Measurements from ENCODE around the gene NSFL1C.
A peak's percentile ranks its signal among the peaks of the same experiment; 100 is the strongest.

The NSFL1C gene

GRCh38 chr20:1460275-1460674 lies 6.4 kb downstream of the NSFL1C start:
- DNase-seq (ENCODE audit: low read depth, low spot score) = no peak

- no peak for DNase-seq (ENCODE audit: low read depth, low spot score)
Measured at GRCh38 chr20:1457992-1458391, 8.7 kb downstream of the NSFL1C start.

DNA sequence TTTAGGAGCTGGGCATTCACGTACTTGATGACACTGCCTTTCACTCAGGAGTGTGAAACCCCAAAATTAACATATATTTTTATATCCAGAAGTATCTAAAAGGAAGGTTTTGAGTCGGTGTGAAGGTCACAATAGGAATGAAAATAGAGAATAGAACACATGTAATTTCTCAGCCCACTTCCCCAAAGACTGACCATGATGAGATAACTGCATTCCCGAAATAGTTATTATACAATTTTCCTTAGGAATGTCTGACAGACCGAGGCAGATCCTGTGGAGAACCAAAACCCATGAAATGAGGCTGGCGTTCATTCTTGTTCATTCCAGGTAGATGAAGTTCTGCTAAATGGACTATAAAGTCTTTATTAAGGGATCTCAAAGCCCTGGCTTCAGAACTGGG lies 10.3 kb downstream of the NSFL1C start:
- peak; percentile 83 for DNase-seq (ENCODE audit: low read depth, low spot score)

DNA sequence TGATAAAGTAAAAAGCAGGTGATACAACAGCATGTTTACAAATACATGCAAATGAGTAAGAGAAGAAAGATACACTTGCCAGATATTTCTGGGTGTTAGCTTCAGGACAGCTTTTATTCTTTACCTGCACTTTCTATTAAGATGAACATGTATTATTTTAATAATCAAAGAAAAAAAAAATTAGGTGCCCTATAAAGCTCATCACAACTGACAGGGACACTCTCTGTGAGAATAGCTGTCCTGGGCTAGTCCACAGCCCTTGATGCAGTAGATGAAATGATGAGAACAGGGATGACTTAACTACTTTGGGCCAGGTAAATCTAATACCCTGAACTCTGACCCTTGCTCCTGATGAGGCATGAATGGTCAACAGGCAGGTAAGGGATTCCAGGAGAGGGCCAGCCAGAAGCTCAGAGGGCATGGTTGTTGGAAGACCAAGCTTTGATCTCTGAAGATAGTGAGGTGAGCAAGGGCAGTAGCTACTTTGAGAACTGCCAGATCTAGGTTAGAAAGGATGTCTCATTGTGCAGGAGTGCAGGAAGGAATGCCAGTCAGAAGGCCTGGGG lies 15.6 kb downstream of the NSFL1C start:
- DNase-seq (ENCODE audit: low read depth, low spot score) = peak; percentile 21

DNA sequence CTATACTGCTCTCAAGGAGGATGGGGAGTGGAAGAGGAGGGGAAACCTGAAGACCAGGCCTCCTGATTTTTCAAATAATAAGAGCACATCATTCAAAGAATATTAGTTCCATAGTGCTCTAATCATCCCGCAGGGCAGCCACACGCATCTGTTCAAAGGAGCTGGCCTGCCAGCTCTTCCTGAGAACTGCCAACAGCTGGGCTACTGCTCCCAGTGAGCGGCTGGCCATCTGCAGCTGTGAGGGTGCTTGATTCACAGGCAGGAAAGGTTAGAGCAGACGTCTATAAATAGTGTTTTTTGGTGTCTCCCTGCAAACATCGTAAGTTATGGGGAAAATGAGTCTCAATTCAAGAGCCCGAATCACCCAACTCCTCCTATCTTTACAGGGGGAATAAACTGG lies 17.3 kb downstream of the NSFL1C start:
- DNase-seq (ENCODE audit: low read depth, low spot score) = no peak

DNA sequence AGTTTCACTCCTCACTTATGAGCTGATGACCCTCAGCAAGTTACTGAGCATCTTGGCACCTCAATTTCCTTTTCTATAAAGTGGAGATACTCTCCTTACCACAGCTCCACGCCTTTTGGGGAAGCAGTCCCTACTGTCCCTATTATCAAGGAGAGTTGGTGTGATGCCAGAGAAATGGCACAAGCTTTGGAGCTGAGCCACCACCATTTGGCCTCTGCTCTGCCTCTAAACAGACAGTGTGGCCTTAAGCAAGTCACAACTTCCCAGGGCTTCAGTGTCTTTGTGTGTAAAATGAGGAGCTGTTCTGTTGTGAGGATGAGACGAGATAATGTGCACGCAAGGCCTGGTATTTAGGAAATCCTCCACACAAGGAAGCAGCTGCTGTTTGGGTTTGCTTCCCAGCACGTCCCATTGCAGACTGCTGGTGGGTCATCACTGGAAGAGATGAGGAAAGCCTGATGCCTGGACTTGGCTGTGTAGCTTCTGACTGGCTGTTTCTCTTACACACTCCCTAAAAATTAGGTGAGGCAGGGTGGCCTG lies 18.5 kb downstream of the NSFL1C start:
- DNase-seq (ENCODE audit: low read depth, low spot score) = no peak

GRCh38 chr20:1446536-1446935 lies 20.1 kb downstream of the NSFL1C start:
- no peak for DNase-seq (ENCODE audit: low read depth, low spot score)

DNA sequence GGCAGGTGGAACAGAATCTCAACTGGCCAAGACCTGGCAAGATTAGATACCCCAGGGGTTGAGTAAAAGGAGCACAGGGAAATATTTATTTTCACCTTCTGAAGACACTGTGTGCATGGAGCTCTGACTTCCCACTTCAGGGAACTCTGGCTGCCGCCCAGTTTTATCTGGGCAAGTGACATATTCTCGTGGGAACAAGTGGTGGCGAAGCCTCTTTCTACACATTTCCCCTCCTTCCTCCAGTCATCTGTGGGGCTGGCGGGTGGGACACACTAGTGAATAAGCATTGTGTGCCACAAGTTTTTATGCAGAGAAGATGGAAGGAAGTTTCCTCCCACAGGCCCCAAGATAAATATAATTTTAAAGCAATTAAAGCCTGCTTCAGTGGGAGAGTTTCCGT lies 23.6 kb downstream of the NSFL1C start:
- DNase-seq (ENCODE audit: low read depth, low spot score) = no peak

DNA sequence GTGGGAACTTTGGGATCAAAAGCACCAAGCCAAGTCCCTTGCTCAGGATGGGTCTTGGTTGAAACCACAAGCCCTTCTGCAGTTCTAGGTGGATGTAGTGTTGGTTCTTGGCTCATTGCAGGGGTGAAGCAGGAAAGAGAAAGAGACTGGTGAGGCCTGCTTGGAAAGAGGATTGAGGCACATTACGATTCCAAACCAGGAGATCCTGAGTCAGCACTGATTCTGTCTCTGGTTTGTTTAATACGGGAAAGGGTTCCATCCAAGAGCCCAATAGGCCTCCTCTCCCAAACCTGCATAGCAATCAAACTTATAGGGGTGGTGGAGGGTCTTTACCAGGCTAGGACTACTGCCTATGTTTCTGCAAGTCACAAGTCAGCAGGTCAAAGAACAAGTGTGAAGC lies 24.3 kb downstream of the NSFL1C start:
- DNase-seq (ENCODE audit: low read depth, low spot score) = no peak

- no peak for DNase-seq (ENCODE audit: low read depth, low spot score)
Measured at GRCh38 chr20:1441133-1441532, 25.5 kb downstream of the NSFL1C start.

DNA sequence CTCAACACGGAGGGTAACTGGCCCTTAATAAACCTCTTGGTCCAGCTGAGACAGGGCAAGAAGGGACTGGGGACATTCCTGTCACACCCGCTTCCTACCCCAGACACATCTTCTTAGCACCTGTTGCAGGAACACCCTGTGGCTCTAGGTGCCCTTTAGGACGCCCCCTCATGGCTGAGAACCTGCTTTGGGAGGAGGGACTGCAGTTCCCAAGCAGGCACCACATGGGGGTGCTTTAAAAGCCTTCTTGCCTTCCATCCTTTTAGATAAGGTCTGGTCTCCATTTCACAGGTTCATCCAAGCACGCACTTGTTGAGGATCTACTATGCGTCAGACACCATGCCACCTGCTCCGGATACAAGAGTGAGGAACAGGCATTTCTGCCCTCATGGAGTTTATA lies 26.6 kb downstream of the NSFL1C start:
- no peak for DNase-seq (ENCODE audit: low read depth, low spot score)

DNA sequence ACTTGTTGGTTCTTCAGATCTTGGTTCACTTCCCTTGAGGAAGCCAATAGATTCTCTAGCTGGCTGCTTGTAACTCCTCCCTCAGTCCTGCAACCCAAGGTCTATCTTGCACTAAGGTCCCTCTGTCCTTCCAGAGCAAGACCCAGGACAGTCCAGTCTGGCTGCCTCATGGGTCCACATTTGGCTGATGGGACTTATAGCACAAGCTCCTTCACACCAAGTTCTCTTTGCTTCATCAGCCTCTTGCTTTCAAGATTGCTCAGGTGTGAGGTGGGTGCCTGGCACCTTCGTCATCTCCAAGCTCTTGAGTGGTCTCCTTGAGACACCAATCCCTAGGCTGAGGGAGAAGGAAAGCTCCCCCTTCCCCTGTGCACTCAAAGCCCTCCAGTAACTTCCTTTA lies 28.3 kb downstream of the NSFL1C start:
- DNase-seq (ENCODE audit: low read depth, low spot score) = no peak

- DNase-seq (ENCODE audit: low read depth, low spot score) = peak; percentile 81
Measured at GRCh38 chr20:1437235-1437904, 29.3 kb downstream of the NSFL1C start.

DNA sequence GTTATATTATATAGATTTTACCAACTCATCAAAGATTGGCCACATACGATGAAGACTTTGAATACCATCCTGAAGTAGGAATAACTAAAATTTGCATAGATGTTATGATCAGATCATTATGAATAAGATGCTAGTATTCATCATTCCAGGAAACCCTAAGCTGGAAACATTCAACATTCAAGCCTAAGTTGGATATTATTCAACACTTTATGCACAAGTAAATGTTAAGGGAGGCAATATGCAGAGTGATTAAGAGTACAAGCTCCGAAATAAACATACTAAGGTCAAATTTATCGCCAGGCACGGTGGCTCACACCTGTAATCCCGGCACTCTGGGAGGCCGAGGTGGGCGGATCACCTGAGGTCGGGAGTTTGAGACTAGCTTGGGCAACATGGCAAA lies 30.4 kb downstream of the NSFL1C start:
- no peak for DNase-seq (ENCODE audit: low read depth, low spot score)

GRCh38 chr20:1435337-1435699 lies 31.3 kb downstream of the NSFL1C start:
- DNase-seq (ENCODE audit: low read depth, low spot score) = no peak

GRCh38 chr20:1434571-1435336 lies 31.9 kb downstream of the NSFL1C start:
- peak; percentile 75 for DNase-seq (ENCODE audit: low read depth, low spot score)

DNA sequence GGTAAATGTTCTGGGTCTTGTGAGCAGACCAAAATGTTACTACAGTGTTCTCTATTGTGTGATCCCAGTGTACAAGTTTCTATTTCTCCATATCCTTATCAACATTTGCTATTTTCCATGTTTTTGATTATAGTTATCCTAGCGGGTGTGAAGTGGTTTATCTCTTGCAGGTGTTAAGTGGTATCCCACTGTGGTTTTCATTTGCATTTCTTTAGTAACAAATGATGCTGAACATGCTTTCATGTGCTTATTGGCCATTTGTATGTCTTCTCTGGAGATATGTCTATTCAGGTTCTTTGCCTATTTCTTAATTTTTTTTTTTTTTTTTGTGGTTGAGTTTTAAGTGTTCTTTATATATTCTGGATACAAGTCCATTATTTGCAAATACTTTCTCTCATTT lies 35.5 kb downstream of the NSFL1C start:
- DNase-seq (ENCODE audit: low read depth, low spot score) = no peak

- no peak for DNase-seq (ENCODE audit: low read depth, low spot score)
Measured at GRCh38 chr20:1430004-1430451, 36.6 kb downstream of the NSFL1C start.

DNA sequence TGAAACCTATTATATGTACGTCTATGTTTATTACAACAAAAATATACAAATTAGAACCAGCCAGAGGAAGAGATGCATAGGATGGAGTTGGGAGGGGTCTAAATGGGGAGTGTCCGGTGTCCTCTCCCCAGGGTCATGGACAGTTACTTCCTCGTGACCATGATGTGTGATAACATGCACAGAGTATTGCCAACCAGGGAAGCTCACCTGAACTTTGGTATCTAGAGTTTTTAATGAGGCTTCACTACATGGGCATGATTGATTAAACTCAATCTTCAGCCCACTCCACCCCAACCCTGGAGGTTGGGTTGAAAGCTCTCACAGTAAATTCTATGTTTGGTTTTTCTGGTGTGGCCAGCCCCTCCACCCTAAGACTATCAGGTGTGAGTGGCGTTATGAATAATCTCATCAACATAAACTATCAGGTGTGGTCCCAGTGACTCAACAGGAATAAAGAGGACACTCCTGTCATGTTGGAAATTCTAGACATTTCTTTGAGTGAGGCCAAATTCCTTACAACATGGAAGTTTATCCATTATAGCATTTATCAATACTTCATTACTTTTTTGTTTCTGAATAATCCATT lies 37.4 kb downstream of the NSFL1C start:
- no peak for DNase-seq (ENCODE audit: low read depth, low spot score)

GRCh38 chr20:1427457-1428054 lies 39.1 kb downstream of the NSFL1C start:
- DNase-seq (ENCODE audit: low read depth, low spot score) = no peak

- DNase-seq (ENCODE audit: low read depth, low spot score) = no peak
Measured at GRCh38 chr20:1426231-1426849, 40.3 kb downstream of the NSFL1C start.

GRCh38 chr20:1424336-1424735 lies 42.3 kb downstream of the NSFL1C start:
- DNase-seq (ENCODE audit: low read depth, low spot score) = no peak

All from astrocyte of the hippocampus (primary cell).